ENCODE results near the gene CCS.
A peak's percentile ranks its signal among the peaks of the same experiment; 100 is the strongest.

The CCS gene

GRCh38 chr11:66561178-66561974 is 31.6 kb upstream of the CCS start:
- H3K36me3 ChIP-seq (ENCODE audit: insufficient read depth, low read length), result no peaks in the 10 kb centered on the region
- no peaks in the 10 kb centered on the region for H3K79me2 ChIP-seq (ENCODE audit: control insufficient read depth, insufficient read depth, low read length, unreplicated experiment)
- H3K27me3 ChIP-seq (ENCODE audit: insufficient read depth, low read length), result peaks cover 4% of the 10 kb centered on the region; the same call in 1 of the 2 replicates

GRCh38 chr11:66561975-66562248 is 31.1 kb upstream of the CCS start:
- no peaks in the 10 kb centered on the region for H3K36me3 ChIP-seq (ENCODE audit: insufficient read depth, low read length)
- no peak overlapping the region for H2AFZ ChIP-seq (ENCODE audit: low read length, unreplicated experiment)
- H3K27me3 ChIP-seq (ENCODE audit: insufficient read depth, low read length), result peaks cover 4% of the 10 kb centered on the region; the same call in 1 of the 2 replicates
- no peaks in the 10 kb centered on the region for H3K79me2 ChIP-seq (ENCODE audit: control insufficient read depth, insufficient read depth, low read length, unreplicated experiment)
- no peak overlapping the region for H3K4me3 ChIP-seq (ENCODE audit: low read depth, low read length)
- H3K4me1 ChIP-seq (ENCODE audit: control insufficient read depth, insufficient read depth, low read length, unreplicated experiment), result no peaks in the 10 kb centered on the region
- H3K27ac ChIP-seq (ENCODE audit: low read depth, low read length), result no peak overlapping the region

More at GRCh38 chr11:66561178-66561974, 31.6 kb upstream of the CCS start:
- no peak overlapping the region for H3K27ac ChIP-seq (ENCODE audit: low read depth, low read length)
- no peaks in the 10 kb centered on the region for H3K4me1 ChIP-seq (ENCODE audit: control insufficient read depth, insufficient read depth, low read length, unreplicated experiment)
- H2AFZ ChIP-seq (ENCODE audit: low read length, unreplicated experiment), result no peak overlapping the region
- H3K4me3 ChIP-seq (ENCODE audit: low read depth, low read length), result no peak overlapping the region

GRCh38 chr11:66562275-66562674 is 30.7 kb upstream of the CCS start:
- Histone ChIP-seq H3K4me1 (ENCODE audit: control insufficient read depth, insufficient read depth, low read length, unreplicated experiment) (no peaks in the 10 kb centered on the region), H3K79me2 (ENCODE audit: control insufficient read depth, insufficient read depth, low read length, unreplicated experiment) (no peaks in the 10 kb centered on the region), H3K36me3 (ENCODE audit: insufficient read depth, low read length) (no peaks in the 10 kb centered on the region), H3K27me3 (ENCODE audit: insufficient read depth, low read length) (peaks cover 4% of the 10 kb centered on the region; the same call in 1 of the 2 replicates), H3K27ac (ENCODE audit: low read depth, low read length) (no peak overlapping the region), H2AFZ (ENCODE audit: low read length, unreplicated experiment) (no peak overlapping the region), H3K4me3 (ENCODE audit: low read depth, low read length) (no peak overlapping the region)

- H3K4me1 ChIP-seq (ENCODE audit: control insufficient read depth, insufficient read depth, low read length, unreplicated experiment), result no peaks in the 10 kb centered on the region
- no peaks in the 10 kb centered on the region for H3K36me3 ChIP-seq (ENCODE audit: insufficient read depth, low read length)
- H2AFZ ChIP-seq (ENCODE audit: low read length, unreplicated experiment), result no peak overlapping the region
- H3K27me3 ChIP-seq (ENCODE audit: insufficient read depth, low read length), result peaks cover 4% of the 10 kb centered on the region; the same call in 1 of the 2 replicates
- no peak overlapping the region for H3K27ac ChIP-seq (ENCODE audit: low read depth, low read length)
- H3K4me3 ChIP-seq (ENCODE audit: low read depth, low read length), result no peak overlapping the region
- no peaks in the 10 kb centered on the region for H3K79me2 ChIP-seq (ENCODE audit: control insufficient read depth, insufficient read depth, low read length, unreplicated experiment)
These were observed 29.9 kb upstream of the CCS start for GRCh38 chr11:66562907-66563583.

GRCh38 chr11:66563832-66564231 is 29.2 kb upstream of the CCS start:
- Histone ChIP-seq H3K79me2 (ENCODE audit: control insufficient read depth, insufficient read depth, low read length, unreplicated experiment) (no peaks in the 10 kb centered on the region), H2AFZ (ENCODE audit: low read length, unreplicated experiment) (no peak overlapping the region), H3K4me3 (ENCODE audit: low read depth, low read length) (no peak overlapping the region), H3K4me1 (ENCODE audit: control insufficient read depth, insufficient read depth, low read length, unreplicated experiment) (no peaks in the 10 kb centered on the region), H3K27ac (ENCODE audit: low read depth, low read length) (no peak overlapping the region), H3K27me3 (ENCODE audit: insufficient read depth, low read length) (peaks cover 3% of the 10 kb centered on the region; the same call in 1 of the 2 replicates), H3K36me3 (ENCODE audit: insufficient read depth, low read length) (no peaks in the 10 kb centered on the region)

DNA sequence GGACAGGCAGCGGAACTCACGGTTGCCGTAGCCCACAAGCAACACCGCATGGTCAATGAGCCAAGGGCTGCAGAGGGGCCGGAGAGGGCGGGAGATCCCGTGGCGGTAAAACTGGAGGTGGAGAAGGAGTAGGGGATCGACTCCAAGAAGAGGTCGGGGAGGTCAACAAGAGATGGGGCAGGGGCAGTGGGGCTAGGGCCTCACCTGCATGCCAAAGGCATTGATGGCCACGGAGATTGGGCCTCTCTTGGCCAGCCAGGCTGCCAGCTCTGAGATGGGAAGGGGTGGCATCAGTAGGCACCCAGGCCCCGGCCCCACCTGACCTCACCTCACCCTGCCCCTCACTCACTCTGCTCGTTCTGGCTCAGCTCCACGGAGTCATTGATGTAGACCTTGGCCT is 28.4 kb upstream of the CCS start:
- Histone ChIP-seq H3K4me1 (ENCODE audit: control insufficient read depth, insufficient read depth, low read length, unreplicated experiment) (no peaks in the 10 kb centered on the region), H2AFZ (ENCODE audit: low read length, unreplicated experiment) (no peak overlapping the region), H3K27ac (ENCODE audit: low read depth, low read length) (no peak overlapping the region), H3K27me3 (ENCODE audit: insufficient read depth, low read length) (no peaks in the 10 kb centered on the region), H3K36me3 (ENCODE audit: insufficient read depth, low read length) (no peaks in the 10 kb centered on the region), H3K4me3 (ENCODE audit: low read depth, low read length) (no peak overlapping the region), H3K79me2 (ENCODE audit: control insufficient read depth, insufficient read depth, low read length, unreplicated experiment) (no peaks in the 10 kb centered on the region)

- Histone ChIP-seq H3K4me3 (ENCODE audit: low read depth, low read length) (no peak overlapping the region), H3K27ac (ENCODE audit: low read depth, low read length) (no peak overlapping the region), H3K4me1 (ENCODE audit: control insufficient read depth, insufficient read depth, low read length, unreplicated experiment) (no peaks in the 10 kb centered on the region), H2AFZ (ENCODE audit: low read length, unreplicated experiment) (no peak overlapping the region), H3K27me3 (ENCODE audit: insufficient read depth, low read length) (no peaks in the 10 kb centered on the region), H3K79me2 (ENCODE audit: control insufficient read depth, insufficient read depth, low read length, unreplicated experiment) (no peaks in the 10 kb centered on the region), H3K36me3 (ENCODE audit: insufficient read depth, low read length) (no peaks in the 10 kb centered on the region)
These were observed 28.0 kb upstream of the CCS start for GRCh38 chr11:66564984-66565383.

GRCh38 chr11:66566221-66566620 is 26.8 kb upstream of the CCS start:
- H2AFZ ChIP-seq (ENCODE audit: low read length, unreplicated experiment), result no peak overlapping the region
- no peaks in the 10 kb centered on the region for H3K36me3 ChIP-seq (ENCODE audit: insufficient read depth, low read length)

GRCh38 chr11:66567787-66568123 is 25.2 kb upstream of the CCS start:
- Histone ChIP-seq H2AFZ (ENCODE audit: low read length, unreplicated experiment) (peak overlapping the region; percentile 78), H3K27ac (ENCODE audit: low read depth, low read length) (no peak overlapping the region), H3K4me1 (ENCODE audit: control insufficient read depth, insufficient read depth, low read length, unreplicated experiment) (no peaks in the 10 kb centered on the region), H3K4me3 (ENCODE audit: low read depth, low read length) (peak overlapping the region; percentile 78), H3K27me3 (ENCODE audit: insufficient read depth, low read length) (no peaks in the 10 kb centered on the region), H3K79me2 (ENCODE audit: control insufficient read depth, insufficient read depth, low read length, unreplicated experiment) (no peaks in the 10 kb centered on the region), H3K36me3 (ENCODE audit: insufficient read depth, low read length) (no peaks in the 10 kb centered on the region)

More at GRCh38 chr11:66566221-66566620, 26.8 kb upstream of the CCS start:
- no peaks in the 10 kb centered on the region for H3K27me3 ChIP-seq (ENCODE audit: insufficient read depth, low read length)
- H3K27ac ChIP-seq (ENCODE audit: low read depth, low read length), result no peak overlapping the region
- no peaks in the 10 kb centered on the region for H3K4me1 ChIP-seq (ENCODE audit: control insufficient read depth, insufficient read depth, low read length, unreplicated experiment)
- H3K79me2 ChIP-seq (ENCODE audit: control insufficient read depth, insufficient read depth, low read length, unreplicated experiment), result no peaks in the 10 kb centered on the region
- H3K4me3 ChIP-seq (ENCODE audit: low read depth, low read length), result no peak overlapping the region

- H2AFZ ChIP-seq (ENCODE audit: low read length, unreplicated experiment), result peak within 1 kb of the TSS; percentile 78
- H3K4me1 ChIP-seq (ENCODE audit: control insufficient read depth, insufficient read depth, low read length, unreplicated experiment), result no peaks in the 10 kb centered on the region
- peak within 1 kb of the TSS; percentile 78 for H3K4me3 ChIP-seq (ENCODE audit: low read depth, low read length)
- no peaks in the 10 kb centered on the region for H3K27me3 ChIP-seq (ENCODE audit: insufficient read depth, low read length)
- H3K79me2 ChIP-seq (ENCODE audit: control insufficient read depth, insufficient read depth, low read length, unreplicated experiment), result no peaks in the 10 kb centered on the region
- no peaks in the 10 kb centered on the region for H3K36me3 ChIP-seq (ENCODE audit: insufficient read depth, low read length)
- H3K27ac ChIP-seq (ENCODE audit: low read depth, low read length), result no peak within 1 kb of the TSS
These were observed 24.7 kb upstream of the CCS start, which contains the start of gene CTSF for GRCh38 chr11:66568124-66568916. Gene CTSF, minus strand, starts transcription at chr11:66568606. Its CDS starts 120 bp downstream, at chr11:66568486.
